ENCODE measurements around the gene THADA. TPM values are rescaled to one million over a fixed set of nuclear protein-coding genes. Genes with fewer than 3 reads are reported as not detected.

THADA gene
- total RNA-seq, 4 donors from 2014 or later = 32.5 to 41.6 (median 39.0) TPM

DNA sequence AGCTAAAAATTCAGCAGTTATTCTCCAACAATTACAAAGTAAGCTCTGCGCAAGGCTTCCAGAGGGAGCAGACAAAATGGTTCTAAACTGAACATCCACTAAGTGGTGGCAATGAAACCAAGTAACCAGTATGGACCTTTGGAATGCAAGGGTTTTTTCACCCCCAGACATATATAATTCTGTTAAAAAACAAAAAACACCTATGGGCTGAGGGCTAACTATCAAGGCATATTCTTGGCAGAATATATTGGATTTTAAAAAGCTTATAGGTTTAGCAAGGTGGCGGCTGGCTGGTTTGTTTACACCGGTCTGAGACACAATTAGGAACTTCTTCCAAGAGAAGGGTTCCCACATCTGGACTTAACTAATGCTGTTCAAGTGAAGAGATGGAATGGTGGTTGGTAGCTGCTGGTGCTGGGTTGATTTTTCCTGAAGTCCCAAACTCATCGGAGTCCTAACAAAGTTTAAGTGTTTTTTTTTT, 372.3 kb downstream of the THADA start:
- ATAC-seq (ENCODE audit: low FRiP score) = no peak
- TF ChIP-seq CTCF (IDR thresholded peaks at IDR 0.05) = no peak
- no peak for DNase-seq (ENCODE audit: low spot score)

DNA sequence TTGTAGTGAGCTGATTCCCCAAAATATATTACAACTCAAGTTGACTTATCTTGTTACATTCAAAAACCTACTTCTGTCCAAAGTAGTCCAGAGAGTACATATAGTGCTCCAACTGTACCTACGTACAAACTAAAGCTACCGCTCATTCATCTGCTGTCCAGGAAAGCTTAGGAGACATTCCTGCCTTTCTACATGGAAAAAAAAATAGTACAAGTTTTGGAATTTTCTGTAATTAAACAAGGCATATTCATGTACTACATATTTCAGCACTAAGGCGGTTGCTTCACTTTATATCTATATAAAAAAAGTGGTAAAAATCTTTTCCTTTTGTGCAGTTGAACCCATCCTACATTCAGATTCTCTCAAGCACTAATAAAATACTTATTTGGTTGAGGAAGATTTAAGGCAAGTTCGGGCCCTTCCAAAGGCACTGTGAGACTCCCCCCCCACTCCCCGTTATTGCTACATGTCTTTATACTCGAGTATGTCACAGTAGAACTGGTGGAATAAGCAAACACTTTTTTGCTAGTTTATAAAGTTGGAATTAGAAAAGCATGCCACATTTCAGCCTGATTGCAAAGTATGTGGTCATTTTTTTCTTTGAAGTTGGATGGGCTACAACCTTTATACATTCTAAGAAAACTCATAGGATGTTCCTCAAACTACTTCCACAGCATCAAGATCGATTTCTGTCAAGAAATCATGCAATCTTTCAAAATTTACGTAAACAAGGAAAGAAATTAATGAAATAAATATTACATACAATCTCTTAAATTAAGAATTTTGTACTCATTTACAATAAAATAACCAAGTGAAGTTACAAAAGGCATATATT, 373.1 kb downstream of the THADA start:
- no peak for TF ChIP-seq CTCF (IDR thresholded peaks at IDR 0.05)
- ATAC-seq (ENCODE audit: low FRiP score) (no peak), DNase-seq (ENCODE audit: low spot score) (no peak)

GRCh38 chr2:43221763-43222474, 373.9 kb downstream of the THADA start:
- peak; percentile 23 for ATAC-seq (ENCODE audit: low FRiP score)
- DNase-seq (ENCODE audit: low spot score) = peak; percentile 65
- no peak for TF ChIP-seq CTCF (IDR thresholded peaks at IDR 0.05)

DNA sequence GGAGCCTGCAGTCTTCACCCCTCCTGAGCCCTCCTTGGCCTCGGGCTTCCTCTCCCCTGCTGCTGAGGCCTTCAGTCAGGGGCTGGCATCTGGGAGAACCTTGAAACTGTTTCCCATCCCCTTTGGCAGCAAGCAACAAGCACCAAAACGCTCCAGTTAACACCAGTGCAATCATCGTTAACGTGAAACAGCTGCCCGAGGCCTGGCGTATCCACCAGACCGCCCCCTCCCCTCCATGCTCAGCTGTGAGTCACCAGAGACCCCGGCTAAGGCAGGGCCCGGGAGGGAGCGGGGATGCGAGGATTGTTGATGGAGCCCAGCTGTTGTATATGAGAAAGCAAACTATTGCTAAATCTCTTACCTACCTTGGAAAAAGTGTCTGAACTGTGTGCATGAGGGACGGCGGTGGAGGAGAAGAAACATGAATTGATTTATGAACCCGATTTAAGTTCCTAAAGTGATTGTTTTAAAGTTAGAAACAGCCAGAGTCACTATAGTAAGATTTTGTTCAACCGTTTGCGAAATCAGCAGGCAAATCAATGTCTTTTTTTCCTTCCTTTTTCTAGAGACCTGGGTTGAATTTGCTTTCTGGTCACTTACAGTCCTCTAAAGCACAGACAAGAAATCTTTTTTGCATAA, 374.6 kb downstream of the THADA start:
- DNase-seq (ENCODE audit: low spot score) = peak; percentile 67
- TF ChIP-seq CTCF (IDR thresholded peaks at IDR 0.05) = no peak
- ATAC-seq (ENCODE audit: low FRiP score) = peak; percentile 55

DNA sequence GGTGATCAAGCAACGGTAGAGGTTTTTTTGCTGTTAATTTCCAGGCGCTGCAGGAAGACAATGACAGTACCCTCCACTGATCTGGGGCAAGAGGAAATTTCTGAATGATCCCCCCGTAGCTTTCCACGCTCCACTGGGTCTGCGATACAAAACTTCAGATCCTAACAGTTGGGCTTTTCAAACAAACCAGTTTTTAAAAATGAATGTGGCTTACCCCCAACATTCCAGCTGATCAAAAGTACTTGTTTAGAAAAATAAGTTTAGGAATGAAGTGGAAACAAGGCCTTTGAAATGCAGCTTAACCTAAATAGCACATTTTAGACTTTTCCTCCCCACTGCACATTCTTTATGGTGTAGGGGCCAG, 375.1 kb downstream of the THADA start:
- no peak for TF ChIP-seq CTCF (IDR thresholded peaks at IDR 0.05)
- DNase-seq (ENCODE audit: low spot score) = no peak
- ATAC-seq (ENCODE audit: low FRiP score) = no peak

- no peak for ATAC-seq (ENCODE audit: low FRiP score)
- no peak for DNase-seq (ENCODE audit: low spot score)
These were observed 375.5 kb downstream of the THADA start for GRCh38 chr2:43220229-43220751.

More at GRCh38 chr2:43220229-43220751, 375.5 kb downstream of the THADA start:
- no peak for TF ChIP-seq CTCF (IDR thresholded peaks at IDR 0.05)

Data from omental fat pad (tissue), 4 donors.